GM19023 (cell line): ENCODE results near the gene RNU1-1.
"Not testable (repeated sequence)": the region's sequence is repeated elsewhere in the genome, so short reads cannot be mapped to it uniquely, and the experiment has no call there.

Source experiments
- ATAC-seq: cut with Tn5 transposase; IDR thresholded peaks from one replicate; pipeline ENCODE4 v1.9.1; 2021; ENCODE audit warnings: mild to moderate bottlenecking, moderate library complexity; ENCODE audit not compliant: unreplicated experiment

The RNU1-1 gene

GRCh38 chr1:16525769-16526168, 11.7 kb upstream of the RNU1-1 start:
- ATAC-seq = not testable (repeated sequence)

GRCh38 chr1:16521679-16522078, 7.6 kb upstream of the RNU1-1 start:
- not testable (repeated sequence) for ATAC-seq

DNA sequence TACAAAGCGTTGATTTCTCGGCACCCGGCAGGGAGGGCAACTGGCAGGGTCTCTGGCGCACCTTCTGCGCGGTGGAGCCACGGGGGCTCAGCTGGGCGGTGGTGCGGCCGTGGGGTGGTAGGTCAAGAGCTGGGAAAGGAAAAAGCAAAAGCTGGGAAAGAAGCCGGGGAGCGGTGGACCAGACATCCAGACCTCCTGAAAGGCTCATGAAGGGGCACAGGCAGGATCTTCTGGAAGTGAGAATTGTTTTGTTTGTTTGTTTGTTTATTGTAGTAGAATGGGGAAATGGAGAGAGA, 7.2 kb upstream of the RNU1-1 start:
- no peak for ATAC-seq

GRCh38 chr1:16520435-16521287, 6.6 kb upstream of the RNU1-1 start:
- ATAC-seq = not testable (repeated sequence)

DNA sequence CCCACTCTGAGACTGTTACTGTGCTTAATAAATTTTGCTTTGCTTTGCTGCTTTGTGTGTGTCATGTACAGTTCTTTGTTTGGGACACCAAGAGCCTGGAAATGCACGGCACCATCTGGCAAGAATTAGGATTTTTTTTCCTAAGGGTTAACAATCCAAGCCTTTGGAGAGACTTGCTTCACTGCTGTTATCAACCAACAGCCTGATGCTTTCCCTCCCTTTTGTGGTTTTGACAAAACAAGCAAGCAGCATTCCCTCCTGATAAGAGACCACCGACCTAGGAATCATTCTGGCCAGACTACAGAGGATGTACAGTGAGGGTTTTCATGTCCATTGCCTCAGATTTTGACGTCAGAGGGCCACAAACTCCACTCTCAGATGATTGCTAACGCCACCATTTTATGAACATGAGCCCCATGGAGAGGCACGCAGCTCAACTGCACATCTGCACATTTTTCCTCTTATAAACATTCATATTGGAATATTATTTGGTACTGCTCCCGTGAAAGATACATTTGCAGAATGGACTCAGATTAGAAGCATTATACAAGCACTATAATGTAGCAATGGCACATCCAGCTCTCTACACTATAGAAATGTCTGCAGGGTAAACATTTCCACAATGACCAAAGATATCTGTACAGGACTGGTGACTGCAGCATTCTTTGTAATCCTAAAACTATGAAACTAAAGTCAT, 5.3 kb upstream of the RNU1-1 start:
- not testable (repeated sequence) for ATAC-seq

DNA sequence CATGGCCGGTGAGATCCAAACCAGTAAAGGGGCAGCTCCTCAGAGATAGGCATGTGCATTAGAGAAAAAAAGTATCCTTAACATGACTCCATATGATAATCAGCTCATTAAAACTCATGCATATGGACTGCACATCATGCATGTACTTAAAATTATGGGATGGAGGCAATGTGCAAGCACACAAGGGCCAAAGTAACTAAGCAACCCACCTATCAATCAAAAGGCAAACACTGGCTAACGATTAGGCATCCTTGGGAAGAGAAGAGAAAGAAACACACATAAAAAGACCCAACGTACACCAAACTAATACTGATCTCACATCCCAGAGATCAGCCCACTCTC, 4.8 kb upstream of the RNU1-1 start:
- not testable (repeated sequence) for ATAC-seq

- ATAC-seq = not testable (repeated sequence)
Observed at GRCh38 chr1:16516694-16517410, 2.8 kb upstream of the RNU1-1 start.

DNA sequence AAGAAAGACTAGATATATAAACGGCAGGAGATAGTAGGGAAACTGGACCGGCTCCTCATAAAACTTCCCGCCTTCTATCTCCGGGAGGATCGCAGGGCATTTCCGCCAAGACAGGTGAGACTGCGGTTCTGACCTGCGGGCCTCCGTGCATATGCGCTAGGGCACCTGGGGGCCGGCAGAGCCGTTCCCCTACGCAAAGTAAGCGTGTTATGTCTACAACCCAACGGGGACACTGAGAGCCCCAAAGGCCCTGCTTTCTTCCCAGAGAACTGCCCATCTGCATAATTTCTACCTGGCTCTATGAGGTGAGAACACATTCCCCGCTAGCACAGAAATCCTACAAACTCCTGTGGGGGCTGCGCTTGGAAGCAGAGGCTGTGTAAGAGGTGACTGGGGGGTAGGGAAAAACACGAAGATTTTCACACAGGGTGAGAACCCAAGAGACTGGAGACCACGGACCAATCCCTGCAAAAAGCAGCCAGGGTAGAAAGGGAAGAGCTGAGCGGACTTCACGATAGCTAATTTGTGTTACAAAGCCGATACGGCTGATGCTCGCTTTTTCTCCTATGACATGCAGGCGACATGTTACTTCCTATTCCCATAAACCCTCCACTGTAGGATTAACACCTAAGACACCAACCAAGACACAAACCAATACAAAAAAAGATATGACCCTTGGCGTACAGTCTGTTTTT, 526 bp downstream of the RNU1-1 start:
- ATAC-seq = peak; percentile 81

DNA sequence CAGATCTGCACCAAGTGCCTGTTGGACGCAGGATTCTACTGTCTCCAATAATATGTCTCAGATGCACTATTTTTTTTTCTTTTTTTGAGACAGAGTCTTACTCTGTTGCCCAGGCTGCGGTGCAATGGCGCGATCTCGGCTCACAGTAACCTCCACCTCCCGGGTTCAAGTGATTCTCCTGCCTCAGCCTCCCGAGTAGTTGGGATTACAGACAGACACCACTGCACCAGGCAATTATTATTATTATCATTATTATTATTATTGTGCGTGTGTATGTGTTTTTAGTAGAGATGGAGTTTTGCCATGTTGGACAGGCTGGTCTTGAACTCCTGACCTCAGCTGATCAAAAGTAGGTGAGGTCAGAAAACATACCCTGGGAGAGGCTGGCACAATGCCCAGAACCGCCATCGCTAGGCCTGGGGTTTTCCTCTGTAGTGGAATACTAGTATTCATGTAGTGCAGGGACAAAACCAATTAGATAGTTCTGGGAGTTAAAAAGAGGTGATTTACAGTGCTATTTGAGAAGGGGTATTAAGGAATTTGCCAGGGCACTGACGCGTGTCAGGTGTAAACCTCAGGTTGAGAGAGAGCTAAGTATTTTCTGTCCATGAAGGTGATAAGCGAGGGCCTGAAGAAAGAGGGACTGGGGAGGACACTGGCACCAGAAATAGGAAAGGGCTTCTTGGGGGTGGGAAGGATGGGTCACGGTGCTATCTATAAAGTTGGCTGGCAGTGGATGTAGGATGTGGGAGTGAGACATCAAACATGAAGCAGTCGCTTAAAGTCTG, 1.3 kb downstream of the RNU1-1 start:
- ATAC-seq = not testable (repeated sequence)

- ATAC-seq = not testable (repeated sequence)
Observed at GRCh38 chr1:16511926-16512325, 2.2 kb downstream of the RNU1-1 start.

DNA sequence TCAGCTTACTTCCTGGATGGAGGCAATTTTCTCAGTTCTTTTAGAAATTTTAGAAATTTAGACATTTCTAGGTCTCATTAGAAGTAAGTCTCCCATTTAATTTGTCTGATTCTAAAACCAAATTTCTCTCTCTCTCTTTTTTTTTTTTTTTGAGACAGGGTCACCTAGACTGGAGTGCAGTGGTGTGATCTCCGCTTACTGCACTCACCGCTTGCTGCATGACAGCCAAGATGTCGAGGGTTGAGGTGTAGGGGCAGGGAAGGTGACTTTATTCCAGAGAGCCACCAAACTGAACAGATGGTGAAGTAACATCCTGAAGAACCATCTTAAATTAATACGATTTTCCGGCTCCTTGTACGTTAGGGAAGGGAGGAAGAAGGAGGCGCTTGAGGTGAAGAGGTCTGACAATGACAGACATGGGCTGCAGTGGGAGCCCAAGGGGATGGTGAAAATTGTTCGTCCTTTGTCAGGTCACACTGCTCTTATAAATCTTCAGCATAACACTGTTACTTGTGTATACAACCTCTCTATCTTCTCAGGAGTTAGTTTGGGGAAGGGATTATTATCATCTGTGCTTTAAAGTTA, 5.1 kb downstream of the RNU1-1 start:
- not testable (repeated sequence) for ATAC-seq

DNA sequence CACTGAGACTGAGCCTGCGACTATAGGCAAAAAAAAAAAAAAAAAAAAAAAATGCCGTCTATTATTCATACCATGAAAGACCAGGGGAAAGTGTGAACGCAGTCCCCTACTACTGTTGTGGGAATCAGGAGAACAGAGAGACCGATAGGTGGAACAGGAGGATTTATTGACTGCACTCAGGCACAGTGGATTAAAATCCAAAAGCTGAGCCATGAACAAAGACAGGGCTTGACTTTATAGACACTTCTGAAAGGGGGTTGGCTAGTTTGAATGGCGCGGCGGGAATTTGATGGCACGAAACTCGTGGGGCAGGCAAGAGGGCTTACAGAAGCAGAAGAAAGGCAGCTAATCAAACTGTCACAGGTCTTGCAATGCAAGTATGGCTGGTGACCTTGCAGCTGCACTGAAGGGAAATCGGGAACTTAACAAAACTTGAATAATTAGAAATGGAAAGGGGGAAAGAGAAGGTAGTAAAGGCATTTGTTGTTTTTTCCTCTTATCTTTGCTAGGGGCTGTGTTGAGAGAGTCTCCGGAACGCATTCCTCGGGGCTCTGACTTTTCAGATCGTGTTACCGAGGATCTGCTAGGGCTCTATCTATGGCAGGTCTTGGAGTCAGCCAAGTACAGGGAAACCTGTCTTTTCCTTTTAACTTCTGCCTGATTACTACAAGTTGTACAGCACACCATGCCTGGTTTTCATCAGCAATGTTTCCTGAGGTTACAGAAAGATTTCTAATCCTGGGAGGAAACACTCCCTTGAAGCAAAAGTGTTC, 7.5 kb downstream of the RNU1-1 start:
- not testable (repeated sequence) for ATAC-seq

DNA sequence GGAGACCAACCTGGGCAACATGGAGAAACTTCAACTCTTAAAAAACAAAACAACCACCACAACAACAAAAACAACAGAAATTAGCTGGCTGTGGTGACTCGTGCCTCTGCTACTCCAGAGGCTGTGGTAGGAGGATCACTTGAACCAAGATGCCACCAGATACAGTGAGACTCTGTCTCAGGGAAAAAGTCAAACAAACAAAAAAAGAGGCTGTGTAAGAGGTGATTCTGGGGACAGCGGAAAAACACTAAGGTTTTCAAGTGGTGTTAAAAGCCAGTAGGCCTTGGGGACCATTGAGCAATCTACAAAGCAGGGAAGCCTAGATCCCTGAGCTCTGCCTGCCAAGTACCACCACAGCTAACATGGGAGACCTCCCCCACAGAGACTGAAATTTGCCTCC, 8.2 kb downstream of the RNU1-1 start:
- ATAC-seq = not testable (repeated sequence)

- no peak for ATAC-seq
Observed at GRCh38 chr1:16503494-16503893, 10.6 kb downstream of the RNU1-1 start.

DNA sequence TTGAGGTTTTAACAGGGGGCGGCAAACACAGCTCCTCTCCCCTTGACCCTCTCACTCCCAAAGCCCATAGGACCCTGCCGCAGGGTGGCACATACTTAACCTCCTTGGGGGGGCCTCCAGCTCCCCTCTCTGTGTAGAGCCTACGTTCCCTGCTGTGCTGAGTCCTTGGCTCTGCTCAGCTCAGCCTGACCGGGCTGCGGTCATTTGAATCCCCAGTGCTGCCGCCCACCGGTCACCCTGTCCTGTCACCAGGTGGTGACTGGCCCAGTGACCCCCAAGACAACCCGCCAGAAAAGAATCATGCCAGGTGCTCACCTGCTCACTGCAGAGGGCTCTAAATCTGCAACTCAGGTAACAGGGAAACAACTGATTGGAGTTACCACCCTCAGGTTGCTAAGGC, 12.6 kb downstream of the RNU1-1 start:
- ATAC-seq = not testable (repeated sequence)

- ATAC-seq = not testable (repeated sequence)
Observed at GRCh38 chr1:16500975-16501374, 13.1 kb downstream of the RNU1-1 start.

DNA sequence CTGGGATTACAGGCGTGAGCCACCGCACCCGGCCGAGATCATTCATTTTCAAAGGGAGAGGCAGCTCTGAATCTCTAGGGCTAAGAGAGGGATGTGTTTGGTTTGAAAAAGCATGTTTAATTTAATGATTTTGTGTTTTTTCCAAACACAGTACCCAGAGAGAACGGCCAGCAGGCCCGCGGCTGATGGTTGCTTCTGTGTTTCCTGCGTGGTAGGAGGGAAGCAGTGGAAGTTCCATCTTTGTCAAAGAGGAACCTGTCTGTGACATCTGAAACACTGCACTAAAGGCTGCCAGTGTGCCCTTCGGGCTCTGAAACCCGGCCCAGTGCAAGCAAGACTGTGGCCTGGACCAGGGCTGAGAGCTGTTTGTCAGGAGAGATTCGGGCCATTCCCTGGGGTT, 13.6 kb downstream of the RNU1-1 start:
- ATAC-seq = not testable (repeated sequence)

DNA sequence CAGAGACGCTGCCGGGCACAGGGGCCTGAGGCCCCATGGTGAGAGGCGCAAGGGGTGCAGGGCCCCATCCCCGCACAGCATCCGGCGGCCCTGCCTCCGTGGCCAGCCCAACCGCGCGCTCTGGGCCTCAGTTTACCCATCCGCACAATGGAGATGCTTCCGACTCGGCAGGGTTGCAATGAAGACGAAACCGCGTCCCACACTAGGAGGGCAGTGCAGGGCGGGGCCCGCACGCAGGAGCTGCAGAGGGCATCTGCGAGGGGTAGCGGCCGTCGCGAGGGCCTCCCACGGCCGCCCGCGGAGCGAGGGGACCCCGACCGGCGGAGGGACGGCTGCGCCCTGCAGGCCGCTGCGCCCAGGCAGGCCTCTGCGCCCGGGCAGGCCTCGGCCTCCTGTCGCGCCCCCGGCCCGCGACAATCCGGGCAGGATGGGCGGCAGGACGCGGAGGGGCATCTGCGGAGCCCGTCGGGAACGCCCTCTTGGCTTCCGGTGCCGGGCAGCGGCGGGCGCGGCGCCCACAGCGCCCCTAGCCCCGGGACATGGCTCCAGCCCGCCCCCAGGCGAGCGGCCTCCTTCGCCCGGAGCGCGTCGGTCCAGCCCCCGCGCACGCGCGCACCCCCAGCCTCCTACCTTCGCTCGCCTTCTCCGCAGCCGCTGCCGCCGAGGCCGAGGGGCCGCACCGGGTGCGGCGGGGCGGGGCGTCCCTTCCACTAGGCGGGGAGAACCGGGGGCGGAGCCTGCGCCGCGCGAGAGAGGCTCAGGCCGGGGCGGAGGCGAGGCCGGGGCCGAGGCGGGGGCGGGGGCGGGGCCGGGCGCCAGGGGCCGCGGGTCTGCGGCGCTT, 15.3 kb downstream of the RNU1-1 start:
- peak; percentile 84 for ATAC-seq
